ENCODE measurements around the gene TNFSF11.
"Not testable (repeated sequence)": the region's sequence is repeated elsewhere in the genome, so short reads cannot be mapped to it uniquely, and the experiment has no call there.

The TNFSF11 gene

GRCh38 chr13:42574011-42574410 is at the start of gene TNFSF11:
Gene TNFSF11, plus strand, starts transcription at chr13:42574152. Its CDS starts 152 bp downstream, at chr13:42574304.
- no peak for DNase-seq (ENCODE audit: low read depth)

GRCh38 chr13:42524487-42525034 is 49.4 kb upstream of the TNFSF11 start:
- DNase-seq (ENCODE audit: low read depth) = no peak

- no peak for DNase-seq (ENCODE audit: low read depth)
Measured at GRCh38 chr13:42525035-42525504, 48.9 kb upstream of the TNFSF11 start.

- no peak for DNase-seq (ENCODE audit: low read depth)
Measured at GRCh38 chr13:42526276-42526675, 47.7 kb upstream of the TNFSF11 start.

- DNase-seq (ENCODE audit: low read depth) = no peak
Measured at GRCh38 chr13:42526804-42527203, 47.1 kb upstream of the TNFSF11 start.

GRCh38 chr13:42532561-42533335 is 41.2 kb upstream of the TNFSF11 start:
- DNase-seq (ENCODE audit: low read depth) = no peak

GRCh38 chr13:42533336-42533591 is 40.7 kb upstream of the TNFSF11 start:
- DNase-seq (ENCODE audit: low read depth) = no peak

GRCh38 chr13:42534785-42535184 is 39.2 kb upstream of the TNFSF11 start:
- no peak for DNase-seq (ENCODE audit: low read depth)

- no peak for DNase-seq (ENCODE audit: low read depth)
Measured at GRCh38 chr13:42538996-42539395, 35.0 kb upstream of the TNFSF11 start.

- no peak for DNase-seq (ENCODE audit: low read depth)
Measured at GRCh38 chr13:42539670-42540069, 34.3 kb upstream of the TNFSF11 start.

- no peak for DNase-seq (ENCODE audit: low read depth)
Measured at GRCh38 chr13:42543215-42543797, 30.6 kb upstream of the TNFSF11 start.

- no peak for DNase-seq (ENCODE audit: low read depth)
Measured at GRCh38 chr13:42544246-42544926, 29.6 kb upstream of the TNFSF11 start.

- no peak for DNase-seq (ENCODE audit: low read depth)
Measured at GRCh38 chr13:42545842-42546241, 28.1 kb upstream of the TNFSF11 start.

- no peak for DNase-seq (ENCODE audit: low read depth)
Measured at GRCh38 chr13:42547612-42548011, 26.3 kb upstream of the TNFSF11 start.

GRCh38 chr13:42548731-42549551 is 25.0 kb upstream of the TNFSF11 start:
- no peak for DNase-seq (ENCODE audit: low read depth)

- no peak for DNase-seq (ENCODE audit: low read depth)
Measured at GRCh38 chr13:42549552-42549936, 24.4 kb upstream of the TNFSF11 start.

- DNase-seq (ENCODE audit: low read depth) = no peak
Measured at GRCh38 chr13:42551611-42552010, 22.3 kb upstream of the TNFSF11 start.

- no peak for DNase-seq (ENCODE audit: low read depth)
Measured at GRCh38 chr13:42553098-42554046, 20.6 kb upstream of the TNFSF11 start.

- DNase-seq (ENCODE audit: low read depth) = no peak
Measured at GRCh38 chr13:42559057-42559456, 14.9 kb upstream of the TNFSF11 start.

GRCh38 chr13:42559573-42560218 is 14.3 kb upstream of the TNFSF11 start:
- not testable (repeated sequence) for DNase-seq (ENCODE audit: low read depth)
